PC-9 (cell line): ENCODE measurements around the gene UGT2B15.

Source experiments
- CTCF ChIP-seq: fragments of 200-600 bp; sonication (generic); conservative IDR thresholded peaks from 2 replicates; pipeline ENCODE4 v1.6.1; 2017; ENCODE audit warnings: mixed run types, antibody characterized with exemption, mild to moderate bottlenecking, moderate library complexity
- EZH2 ChIP-seq: fragments of 200-600 bp; sonication (generic); IDR thresholded peaks from 2 replicates; pipeline ENCODE4 v1.8.0; 2017; ENCODE audit warnings: antibody characterized with exemption, low read depth

- TF ChIP-seq CTCF (no peak), EZH2 (no peak)
Measured at GRCh38 chr4:68615699-68616422, 54.6 kb downstream of the UGT2B15 start.
